NCI-H2171 (cell line): ENCODE measurements around the gene PELI2.

ENCODE experiments used
- DNase-seq: peaks from one replicate; lab custom pipeline; 2025; lab: John Stamatoyannopoulos, UW

Gene PELI2

DNA sequence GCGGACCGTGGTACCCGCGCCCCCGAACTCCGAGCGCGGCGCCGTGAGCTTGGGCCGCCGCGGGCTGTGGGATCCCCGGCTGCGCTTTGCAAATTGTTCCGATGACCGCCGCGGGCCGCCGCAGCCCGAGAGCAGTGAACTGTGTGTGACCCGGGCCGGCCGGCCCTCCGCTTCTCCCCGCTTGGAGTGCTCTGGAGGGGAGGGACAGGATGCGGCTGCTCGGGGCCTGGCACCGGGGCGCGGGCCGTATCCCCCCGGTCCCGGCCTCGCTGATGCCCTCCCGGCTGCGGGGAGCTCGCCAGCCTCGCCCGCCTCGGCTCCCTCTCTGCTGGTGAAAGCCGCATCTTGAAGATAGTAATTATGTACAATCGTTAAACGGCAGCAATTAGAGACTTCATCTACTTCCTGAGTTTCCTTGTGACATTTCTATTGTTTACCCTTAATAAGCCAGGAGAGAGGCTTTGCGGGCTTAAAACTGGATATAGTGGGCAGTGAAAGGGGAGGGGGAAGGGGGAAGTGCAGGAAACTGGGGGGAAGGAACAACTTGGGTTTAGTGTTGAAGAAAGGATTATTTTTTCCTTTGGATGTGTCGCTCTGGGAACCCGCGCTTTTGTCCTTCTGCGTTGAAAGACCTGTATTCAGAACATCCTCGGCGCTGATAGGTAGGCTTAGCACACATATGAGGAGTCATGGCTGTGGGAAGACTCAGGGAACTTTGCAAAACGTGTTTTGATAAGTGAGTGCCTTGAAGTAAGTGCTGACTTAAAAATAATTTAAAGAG, 1.2 kb downstream of the PELI2 start:
- DNase-seq = peak; percentile 24

DNA sequence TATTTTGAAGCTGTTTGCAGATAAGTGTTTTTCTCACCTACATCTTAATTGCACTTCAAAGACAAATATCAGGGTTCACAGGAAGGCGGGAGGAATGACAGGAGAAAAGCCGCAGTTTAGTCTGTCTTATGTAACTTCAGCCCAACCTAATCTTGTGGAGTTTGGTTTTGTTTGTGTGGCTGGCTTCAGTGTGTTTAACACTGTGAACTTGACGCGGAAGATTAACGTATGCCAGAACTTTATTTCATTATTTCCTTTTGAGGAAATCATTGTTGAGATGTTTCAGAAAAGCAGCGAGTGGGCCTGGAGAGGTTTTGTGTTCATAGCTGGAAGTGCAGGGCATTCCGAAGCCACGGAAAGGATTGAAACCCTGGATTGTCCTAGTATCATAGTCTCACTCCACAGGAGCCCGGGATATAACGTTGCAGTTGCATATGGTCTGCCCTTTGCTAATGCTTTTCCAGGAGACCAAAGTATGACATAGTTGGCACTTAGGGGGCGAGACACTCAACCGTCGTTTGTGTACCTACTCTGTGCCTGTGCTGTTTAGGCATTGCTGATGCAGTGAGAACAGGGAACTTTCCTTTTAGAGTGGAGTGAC, 2.0 kb downstream of the PELI2 start:
- peak; percentile 43 for DNase-seq

DNA sequence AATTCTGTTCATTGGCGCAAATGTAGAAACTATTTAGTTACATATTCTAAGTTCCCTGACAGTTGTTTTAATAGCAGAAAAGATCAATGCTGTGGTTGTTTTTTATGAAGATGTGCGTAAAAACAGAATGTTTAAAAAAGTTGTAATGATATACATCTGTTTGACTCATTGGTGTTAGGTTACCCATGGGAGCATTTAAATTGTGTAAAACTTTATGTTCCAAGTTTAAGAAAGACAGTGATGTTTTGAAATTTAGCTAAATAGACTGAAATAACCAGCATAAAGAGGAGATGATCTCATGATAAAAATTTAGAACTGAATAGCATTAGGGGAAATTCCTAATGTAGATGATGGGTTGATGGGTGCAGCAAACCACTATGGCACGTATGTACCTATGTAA, 3.6 kb downstream of the PELI2 start:
- DNase-seq = no peak

DNA sequence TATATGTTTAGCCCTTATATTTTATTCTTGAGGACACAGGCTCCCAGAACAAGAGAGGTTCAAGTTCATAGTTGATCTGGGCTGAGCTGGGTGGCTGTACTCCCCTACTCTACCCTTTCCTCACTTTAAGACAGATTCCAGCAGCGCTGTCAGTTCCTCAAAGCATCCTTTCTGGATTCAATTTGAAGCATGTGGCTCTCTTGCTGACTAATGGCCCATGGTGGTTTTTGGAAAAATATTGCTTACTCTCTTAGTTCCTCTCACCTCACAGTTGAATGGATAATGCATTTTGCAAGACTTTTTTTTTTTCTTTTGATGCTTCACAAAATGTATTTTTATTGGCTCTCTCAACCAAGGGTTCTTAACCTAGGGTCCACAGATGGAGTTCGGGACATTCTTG, 4.1 kb downstream of the PELI2 start:
- DNase-seq = no peak

DNA sequence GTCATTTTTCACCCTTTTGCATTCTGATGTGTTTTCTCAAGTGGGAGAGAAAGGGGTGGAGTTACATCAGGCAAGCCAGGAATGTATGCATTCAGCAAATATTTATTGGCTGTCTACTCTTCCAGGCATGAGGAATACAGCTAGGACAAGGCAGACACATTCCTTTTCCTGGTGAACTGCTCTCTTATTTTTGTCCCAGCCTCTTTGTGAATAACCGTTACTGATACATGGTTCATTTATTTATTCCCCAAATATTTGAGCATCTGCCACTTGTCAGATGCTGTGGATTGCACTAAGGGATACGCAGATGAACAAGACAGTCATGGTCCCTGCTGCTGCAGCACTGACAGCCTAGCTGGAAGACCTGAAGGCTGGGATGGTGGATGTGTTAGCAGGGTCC, 6.1 kb downstream of the PELI2 start:
- peak; percentile 28 for DNase-seq

DNA sequence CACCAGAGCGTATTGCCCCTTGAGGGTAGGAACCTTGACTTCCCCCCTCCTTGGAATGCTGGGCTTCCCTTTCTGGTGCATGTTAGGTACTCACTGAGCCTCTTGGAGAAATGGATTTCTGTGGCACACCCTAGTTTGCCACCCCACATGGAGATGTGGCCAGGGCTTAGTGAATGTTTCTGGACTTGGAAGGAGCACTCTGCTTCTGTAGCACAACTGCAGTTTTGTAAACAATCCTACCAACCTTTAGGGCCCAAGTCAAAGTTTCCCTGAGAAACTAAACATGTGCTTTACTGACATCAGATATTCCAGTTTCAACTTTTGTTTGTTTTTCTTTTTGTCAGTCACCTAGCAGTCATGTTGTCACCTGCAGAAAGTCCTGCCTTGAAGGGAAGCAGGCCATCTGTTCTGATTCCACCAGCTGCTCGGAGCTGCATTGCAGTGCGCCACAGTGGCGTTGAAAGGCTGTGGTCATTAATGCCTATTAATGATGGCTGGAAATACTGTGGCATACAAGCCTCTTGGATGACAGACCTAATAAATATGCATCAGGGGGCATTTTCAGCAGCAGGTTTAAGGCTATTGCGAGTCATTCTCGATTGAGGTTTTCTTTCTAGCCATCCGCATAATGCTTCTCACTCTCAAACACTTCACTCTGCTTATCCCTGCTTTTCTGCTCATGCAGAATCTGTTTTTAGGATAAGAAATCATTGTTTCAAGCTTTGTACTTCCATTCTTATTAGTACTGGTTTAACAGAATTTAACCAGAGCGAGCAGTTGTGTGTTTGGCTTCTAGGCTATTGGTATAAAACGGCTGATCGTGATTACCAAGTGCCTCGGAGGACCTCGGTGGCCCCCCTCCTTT, 7.8 kb downstream of the PELI2 start:
- peak; percentile 79 for DNase-seq

DNA sequence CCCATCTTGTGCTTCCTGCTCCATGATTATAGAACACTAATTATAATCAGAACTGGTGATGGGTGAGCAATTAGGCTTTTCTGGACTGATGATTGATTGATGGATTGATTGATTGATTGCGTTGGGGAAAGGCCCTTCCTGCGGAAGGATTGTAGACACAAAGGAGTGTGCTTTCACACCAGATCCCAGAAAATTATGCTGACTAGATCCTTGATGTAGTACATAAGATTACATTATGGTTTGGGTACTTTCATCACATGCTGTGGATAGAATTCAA, 8.4 kb downstream of the PELI2 start:
- no peak for DNase-seq

DNA sequence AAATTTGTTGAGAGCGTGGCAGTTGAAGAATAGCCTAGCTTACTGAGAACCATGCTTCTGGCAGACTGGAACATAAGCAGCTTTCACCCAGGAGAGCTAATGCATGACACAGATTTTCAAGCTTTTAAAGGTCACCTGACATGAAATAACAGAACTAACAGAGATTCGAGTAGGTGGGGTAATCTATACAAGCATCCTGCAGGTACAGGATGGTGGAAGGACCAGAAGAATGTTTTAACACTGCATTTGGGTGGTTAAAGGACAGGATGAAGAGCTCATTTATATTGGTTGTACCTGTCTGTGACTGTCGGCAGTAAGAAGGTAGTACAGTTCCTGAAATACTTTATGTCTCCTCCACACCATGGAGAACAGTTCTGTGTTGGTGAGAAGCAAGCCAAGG, 8.9 kb downstream of the PELI2 start:
- no peak for DNase-seq

DNA sequence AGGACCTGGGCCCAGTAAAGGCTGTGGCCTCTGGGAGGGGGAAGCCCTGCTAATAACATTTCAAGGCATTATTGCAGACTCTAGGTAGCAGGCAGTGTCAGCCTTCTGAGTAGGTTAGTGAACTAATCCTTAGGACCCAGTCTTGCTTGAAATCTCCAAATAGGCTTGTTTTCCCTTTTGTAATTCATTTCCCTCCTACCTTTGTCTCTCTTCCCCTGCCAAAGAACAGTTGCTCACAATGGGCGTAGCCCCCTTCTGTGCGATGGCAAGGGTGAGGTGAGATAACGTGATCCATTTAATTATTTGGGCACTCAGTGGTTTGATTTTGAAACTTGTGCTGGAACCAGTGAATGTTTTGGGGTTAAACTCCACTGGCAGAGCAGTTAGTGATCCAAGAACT, 10.9 kb downstream of the PELI2 start:
- DNase-seq = no peak

DNA sequence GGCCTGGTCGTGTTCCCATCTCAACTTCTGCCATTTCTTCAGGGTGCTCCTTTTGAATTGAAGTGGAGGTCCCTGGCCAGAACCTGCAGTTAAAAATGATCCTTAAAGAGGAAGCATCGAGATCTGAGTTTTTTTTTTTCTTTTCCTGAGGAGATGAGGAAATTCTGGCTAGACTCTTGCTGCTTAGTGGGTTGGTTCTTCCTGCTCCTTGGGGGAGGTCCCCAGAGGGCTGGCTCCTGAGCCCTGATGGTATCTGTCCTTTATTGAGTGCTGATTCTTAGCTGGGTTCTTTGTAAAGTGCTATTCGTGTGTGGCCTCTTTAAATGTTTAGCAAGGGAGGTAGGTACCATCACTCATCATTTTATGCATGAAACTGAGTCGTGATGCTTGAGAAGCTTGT, 11.7 kb downstream of the PELI2 start:
- no peak for DNase-seq

DNA sequence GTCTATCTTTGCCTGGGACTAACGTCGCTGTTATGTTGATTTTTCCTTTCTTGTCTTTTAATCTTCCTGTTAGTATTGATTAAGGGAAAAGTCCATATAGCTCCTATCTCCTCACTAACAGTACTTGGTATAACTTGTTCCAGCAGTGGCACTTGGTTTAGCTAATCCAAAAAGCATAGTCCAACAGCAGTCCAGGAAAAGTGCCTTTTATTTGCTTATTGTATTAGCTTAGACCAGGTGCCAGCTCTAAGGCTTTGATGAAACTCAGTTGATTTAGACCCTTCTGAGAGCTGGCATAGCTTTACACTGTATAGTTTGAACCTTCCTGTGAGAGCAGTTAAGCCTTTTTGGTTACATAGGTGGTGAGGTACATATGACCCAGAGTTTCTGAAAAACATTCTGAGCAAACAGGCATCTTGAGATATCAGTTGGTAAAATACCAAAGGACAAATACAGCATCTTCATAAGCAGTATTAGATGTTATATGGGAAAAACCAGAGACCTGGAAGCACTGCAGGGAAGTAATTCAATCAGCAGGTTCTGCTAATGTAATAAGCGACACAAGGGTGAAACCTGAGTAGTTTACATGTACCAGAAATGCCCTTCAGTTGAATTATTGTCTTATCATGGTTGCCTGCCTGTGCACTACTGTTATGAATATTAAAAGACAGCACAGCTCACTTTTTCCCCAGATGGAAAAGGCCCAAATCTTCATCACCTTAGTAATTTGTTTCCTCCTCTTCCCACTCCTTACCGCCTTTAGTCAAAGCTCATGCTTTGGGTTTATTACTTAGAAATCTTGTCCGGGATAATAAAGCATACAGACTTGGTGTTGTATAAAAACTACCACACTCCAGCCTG, 13.0 kb downstream of the PELI2 start:
- peak; percentile 59 for DNase-seq

DNA sequence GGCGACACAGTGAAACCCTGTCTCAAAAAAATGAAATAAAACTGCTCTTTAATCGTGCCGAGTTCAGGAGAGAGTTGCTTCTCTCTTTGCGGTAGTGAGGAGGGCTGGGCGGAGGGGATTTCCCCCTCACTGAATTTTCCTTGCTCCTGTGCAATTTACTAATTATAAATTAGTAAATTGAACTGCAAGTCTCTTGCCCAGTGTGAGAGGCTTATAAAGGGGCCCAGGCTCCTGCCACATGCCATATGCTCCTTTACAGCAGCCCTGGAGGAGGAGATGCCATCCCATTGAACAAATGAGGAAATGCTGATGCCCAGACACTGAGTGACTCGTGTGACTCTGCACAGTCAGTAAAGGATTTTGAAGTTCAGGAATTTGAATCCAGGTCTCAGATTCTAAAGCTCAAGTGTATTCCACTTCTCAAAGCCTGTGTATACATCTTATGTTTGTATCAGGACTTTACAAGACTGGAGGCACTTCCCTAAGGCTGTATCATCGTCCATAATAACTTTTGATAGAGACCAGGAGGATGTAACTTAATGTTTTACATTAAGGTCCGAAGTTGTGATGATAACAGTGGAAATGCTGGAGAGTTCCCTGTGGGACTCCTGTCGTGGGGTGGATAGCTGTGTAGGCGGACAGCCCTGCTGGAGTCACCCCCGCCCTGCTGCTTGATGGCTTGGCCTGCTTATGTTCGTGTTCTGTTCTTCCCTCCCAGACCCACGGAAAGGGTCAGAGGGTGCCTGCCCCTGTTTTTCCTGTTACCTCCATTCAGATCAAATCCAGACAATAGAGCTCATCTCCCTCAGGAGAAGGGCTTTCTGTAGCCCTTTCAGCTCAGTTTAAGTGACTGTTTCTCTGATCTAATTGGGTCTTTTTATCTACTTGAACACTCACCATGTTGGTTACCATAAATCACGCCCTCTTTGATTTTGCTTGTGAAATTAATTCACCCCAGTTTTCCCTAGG, 13.9 kb downstream of the PELI2 start:
- peak; percentile 32 for DNase-seq

DNA sequence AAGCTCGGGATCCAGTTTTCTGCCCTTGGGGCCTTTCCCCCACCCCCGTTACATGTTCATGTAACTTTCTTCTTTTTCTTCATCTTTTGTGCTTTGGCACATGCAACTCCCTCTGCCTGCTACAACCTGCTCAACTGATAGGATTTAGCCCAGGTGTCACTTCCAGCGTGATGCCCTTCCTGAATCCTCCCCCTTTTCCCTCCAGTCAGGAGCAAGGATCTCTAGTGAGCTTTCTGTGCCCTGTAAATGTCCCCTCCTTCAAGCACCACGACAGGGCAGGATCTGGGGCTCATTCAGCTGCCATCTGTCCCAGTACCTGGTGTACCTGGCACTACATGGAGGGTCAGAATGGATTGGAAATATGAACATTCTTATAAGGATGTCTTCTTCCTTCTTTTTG, 15.3 kb downstream of the PELI2 start:
- DNase-seq = peak; percentile 90

DNA sequence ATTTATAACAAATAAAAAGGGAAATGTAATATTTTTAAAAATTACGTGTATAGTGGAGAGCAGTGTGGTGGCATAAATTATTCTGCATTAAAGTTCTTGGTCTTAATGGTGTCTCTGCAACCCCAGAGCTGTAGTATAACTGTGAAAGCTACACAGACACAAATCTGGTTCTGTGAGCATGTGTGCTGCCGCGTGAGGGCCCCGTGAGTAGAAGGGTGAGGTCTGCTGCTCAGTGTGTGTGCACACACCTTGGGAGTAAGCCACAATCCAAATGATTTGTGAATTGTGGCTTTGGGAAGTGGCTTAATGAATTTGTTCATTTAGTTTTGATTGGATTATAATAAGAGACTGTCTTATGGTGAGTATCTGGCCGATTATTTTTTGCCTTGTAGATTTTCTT, 16.8 kb downstream of the PELI2 start:
- no peak for DNase-seq

DNA sequence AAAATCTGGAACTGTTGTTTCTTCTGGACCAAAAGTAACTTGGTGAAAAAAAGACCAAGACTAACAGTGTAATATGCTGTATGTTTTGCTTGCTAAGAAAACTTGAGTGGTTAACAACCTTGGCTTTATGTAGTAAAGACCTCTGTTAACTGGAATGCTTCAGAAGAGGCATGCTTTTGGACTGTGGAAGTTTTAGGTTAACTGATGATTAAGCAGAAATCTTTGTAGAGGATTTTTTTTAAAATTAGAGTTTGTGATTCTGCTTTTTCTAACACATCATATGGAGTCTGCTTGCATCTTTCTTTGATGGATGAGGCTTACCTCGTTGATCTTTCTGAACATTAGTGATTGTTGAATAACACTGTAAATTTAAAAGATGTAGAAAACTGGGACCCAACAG, 17.5 kb downstream of the PELI2 start:
- no peak for DNase-seq

DNA sequence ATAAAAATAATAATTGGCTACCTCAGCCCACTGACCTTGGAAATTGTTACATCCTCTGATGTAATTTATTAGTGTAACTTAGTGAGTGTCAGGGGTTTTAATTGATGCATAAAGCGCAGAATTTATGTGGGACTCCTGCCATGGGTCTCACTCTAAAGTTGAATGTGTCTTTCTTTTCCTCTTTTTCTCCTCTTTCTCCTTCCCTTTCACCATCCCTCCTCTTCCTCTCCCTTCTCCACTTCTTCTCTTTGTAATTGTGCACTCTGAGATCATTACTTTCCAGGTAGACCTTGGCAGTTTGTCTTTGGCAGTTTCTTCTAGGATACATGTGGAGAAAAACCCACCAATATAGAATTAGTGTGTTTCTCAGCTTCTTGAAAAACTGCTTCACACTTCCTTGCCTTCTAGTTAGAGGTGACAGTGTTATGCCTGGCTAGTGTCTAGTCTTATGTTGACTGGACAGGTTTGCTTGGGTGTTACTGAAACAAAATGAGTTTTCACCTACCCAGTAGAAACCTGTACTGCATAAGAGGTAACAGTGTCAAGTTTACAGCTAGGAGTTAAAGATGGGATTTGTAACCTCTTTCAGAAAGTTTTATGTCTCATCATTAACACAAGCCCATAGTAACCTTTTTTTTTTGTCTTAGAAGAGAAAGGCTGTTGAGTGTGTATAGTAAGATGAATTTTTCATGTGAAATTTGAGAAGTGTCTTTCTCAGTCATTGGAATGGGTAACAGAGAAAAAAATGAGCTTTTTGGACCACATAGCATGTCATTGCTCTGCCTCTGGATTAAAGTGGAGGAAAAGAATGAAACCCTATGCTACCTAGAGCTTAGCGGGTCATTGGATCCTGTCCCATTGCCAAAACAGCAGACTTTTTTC, 18.6 kb downstream of the PELI2 start:
- no peak for DNase-seq

DNA sequence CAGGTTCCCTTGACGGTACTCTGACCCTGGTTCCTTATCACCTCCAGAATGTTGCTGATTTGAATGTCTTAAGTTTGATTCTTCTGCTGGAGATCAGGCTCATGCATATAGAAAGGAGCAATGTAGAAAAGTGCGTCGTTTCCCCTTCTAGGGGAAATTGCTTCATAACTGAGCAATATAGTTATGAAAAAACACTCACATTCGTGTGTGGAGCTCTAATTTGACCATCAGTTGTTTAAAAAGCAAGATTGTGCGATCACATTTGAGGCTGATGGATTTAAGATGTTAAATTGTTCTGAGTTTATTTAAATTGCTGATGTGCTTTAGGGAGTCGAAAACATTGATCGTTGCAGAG, 19.2 kb downstream of the PELI2 start:
- DNase-seq = no peak

DNA sequence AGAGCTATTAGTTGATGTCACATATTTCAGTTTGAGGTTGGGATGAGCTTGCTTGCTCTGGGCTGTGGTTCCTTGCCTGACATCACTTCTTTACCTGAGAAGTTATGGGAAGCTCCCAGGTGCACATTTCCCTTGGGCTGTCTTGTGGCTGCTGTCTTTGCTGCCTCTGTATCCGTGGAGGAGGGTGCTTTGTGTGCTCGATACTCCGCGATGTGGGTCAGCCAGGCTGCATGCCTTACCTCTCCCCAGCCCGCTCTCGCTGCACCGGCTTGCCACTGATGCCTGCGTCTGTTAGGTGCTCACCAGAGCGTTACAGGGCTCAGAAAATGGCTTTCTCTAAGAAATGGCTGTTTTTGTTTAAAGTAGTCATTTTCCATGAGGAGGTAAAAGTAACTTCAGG, 19.6 kb downstream of the PELI2 start:
- DNase-seq = no peak

DNA sequence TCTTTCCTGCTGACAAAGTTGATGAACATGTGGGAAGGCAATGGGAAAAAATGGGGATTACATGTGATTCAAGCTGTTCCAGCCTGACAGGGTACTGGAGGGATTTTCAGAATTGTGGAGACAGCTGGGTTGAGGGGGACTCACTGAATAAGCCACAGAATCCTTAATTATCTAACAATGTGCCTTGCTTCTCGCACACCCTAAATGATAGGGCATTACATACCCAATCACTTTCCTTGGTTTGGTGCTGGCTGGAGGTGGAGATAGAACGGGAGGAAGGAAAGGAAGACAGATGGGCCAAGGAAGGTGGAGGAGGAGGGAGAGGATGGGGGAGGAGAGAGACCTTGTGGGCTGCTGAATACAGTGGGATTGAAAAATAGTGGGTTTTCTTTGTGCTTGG, 20.7 kb downstream of the PELI2 start:
- peak; percentile 83 for DNase-seq

DNA sequence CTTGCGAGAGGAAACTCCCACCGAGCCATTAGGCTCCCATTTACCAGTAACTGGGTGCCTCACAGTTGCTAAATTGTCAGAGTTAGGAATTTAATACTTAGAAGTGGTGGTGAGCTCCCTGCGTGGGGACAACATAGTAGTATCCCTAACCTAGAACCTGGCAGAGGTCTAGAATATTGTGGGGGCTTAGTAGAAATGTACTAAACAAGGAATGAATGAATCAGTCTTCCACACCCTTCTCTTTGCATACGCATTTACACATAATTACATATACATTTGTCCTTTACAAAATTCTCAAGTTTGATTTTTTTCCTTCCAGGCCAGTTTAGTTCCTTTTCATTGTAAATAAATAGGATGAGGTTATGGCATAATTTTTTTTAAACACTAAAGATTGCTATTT, 24.1 kb downstream of the PELI2 start:
- DNase-seq = no peak
